CD14-positive monocyte (primary cell): Measurements from ENCODE around the gene GALNTL6. TPM values are rescaled to one million over a fixed set of nuclear protein-coding genes. Genes with fewer than 3 reads are reported as not detected.
"Not testable (repeated sequence)": the region's sequence is repeated elsewhere in the genome, so short reads cannot be mapped to it uniquely, and the experiment has no call there.

Experiments used
- DNase-seq, 3 donors: peaks; one replicate each; pipeline ENCODE4 v3.0.0-alpha.2; 2011 to 2022
- H2AFZ ChIP-seq: 2 replicates; pipeline ENCODE4 v1.6.0; 2012; ENCODE audit warnings: mild to moderate bottlenecking, low read depth, low read length, inconsistent platforms; ENCODE audit not compliant: insufficient read depth, poor library complexity, severe bottlenecking
- H3K27ac ChIP-seq, 2 donors: 1 replicate in 1 of 2; 2 replicates in 1 of 2; pipeline ENCODE4 v1.5.1; 2012 to 2013; ENCODE audit warnings: low read length in 2 of 2, control low read depth in 1 of 2, inconsistent platforms in 1 of 2, low read depth in 1 of 2, mild to moderate bottlenecking in 1 of 2
- H3K27me3 ChIP-seq, 2 donors: one replicate each; pipeline versions ENCODE4 v1.6.0 to v1.6.1; 2011 to 2013; ENCODE audit warnings: low read length in 2 of 2; ENCODE audit not compliant: control insufficient read depth in 2 of 2, insufficient read depth in 2 of 2
- H3K36me3 ChIP-seq, 2 donors: replicated peaks in 1 of 2; 1 replicate in 1 of 2; 2 replicates in 1 of 2; pipeline versions ENCODE4 v1.5.1 to v1.6.1; 2012 to 2013; ENCODE audit warnings: low read length in 2 of 2, control low read depth in 1 of 2, inconsistent platforms in 1 of 2, mild to moderate bottlenecking in 1 of 2; ENCODE audit not compliant: insufficient read depth in 2 of 2, control insufficient read depth in 1 of 2
- H3K4me1 ChIP-seq, 2 donors: 1 replicate in 1 of 2; 2 replicates in 1 of 2; pipeline versions ENCODE4 v1.5.1 to v1.6.1; 2012 to 2013; ENCODE audit warnings: low read length in 2 of 2, control low read depth in 1 of 2, inconsistent platforms in 1 of 2, mild to moderate bottlenecking in 1 of 2, moderate library complexity in 1 of 2; ENCODE audit not compliant: insufficient read depth in 2 of 2, control insufficient read depth in 1 of 2
- H3K4me2 ChIP-seq: replicated peaks from 2 replicates; pipeline ENCODE3; 2012; ENCODE audit warnings: low read length, moderate library complexity, mild to moderate bottlenecking; ENCODE audit not compliant: poor library complexity, severe bottlenecking; ENCODE audit errors: extremely low read depth
- H3K4me3 ChIP-seq, 3 experiments: fragments of 200-600 bp in 1 of 3; sonication (generic) in 1 of 3; replicated peaks in 1 of 3; 1 replicate in 2 of 3; 2 replicates in 1 of 3; pipeline ENCODE4 v1.5.1; 2011 to 2013; ENCODE audit warnings: low read length in 3 of 3, mild to moderate bottlenecking in 3 of 3, control low read depth in 2 of 3, low read depth in 2 of 3, inconsistent platforms in 1 of 3, moderate library complexity in 1 of 3
- H3K79me2 ChIP-seq: 2 replicates; pipeline ENCODE4 v1.6.0; 2012; ENCODE audit warnings: mild to moderate bottlenecking, control low read depth, inconsistent platforms, low read length, moderate library complexity; ENCODE audit not compliant: insufficient read depth
- H3K9ac ChIP-seq: 2 replicates; pipeline ENCODE4 v1.6.0; 2017; ENCODE audit warnings: low read length, mild to moderate bottlenecking; ENCODE audit not compliant: insufficient read depth, poor library complexity, severe bottlenecking
- H3K9me3 ChIP-seq, 2 donors: replicated peaks in 1 of 2; 1 replicate in 1 of 2; 2 replicates in 1 of 2; pipeline versions ENCODE4 v1.5.1 to v1.6.1; 2012 to 2013; ENCODE audit warnings: low read length in 2 of 2, control low read depth in 1 of 2; ENCODE audit not compliant: control insufficient read depth in 1 of 2, insufficient read depth in 1 of 2
- H4K20me1 ChIP-seq: 2 replicates; pipeline ENCODE4 v1.6.0; 2012; ENCODE audit warnings: mild to moderate bottlenecking, low read length, control low read depth, moderate library complexity; ENCODE audit not compliant: insufficient read depth
- H3K27ac Mint-ChIP-seq, 7 donors: one replicate each; pipeline ENCODE4 v1.8.0; 2020; ENCODE audit warnings: mild to moderate bottlenecking in 7 of 7, mixed read lengths in 7 of 7, moderate library complexity in 6 of 7, inconsistent platforms in 2 of 7
- H3K27me3 Mint-ChIP-seq, 3 donors: one replicate each; pipeline ENCODE4 v1.8.0; 2021 to 2022; ENCODE audit warnings: low read depth in 3 of 3, mild to moderate bottlenecking in 3 of 3, mixed read lengths in 3 of 3, moderate library complexity in 3 of 3, inconsistent platforms in 1 of 3
- H3K36me3 Mint-ChIP-seq, 2 donors: one replicate each; pipeline ENCODE4 v1.8.0; 2020; ENCODE audit warnings: mixed read lengths in 2 of 2, inconsistent platforms in 1 of 2, mild to moderate bottlenecking in 1 of 2
- H3K4me1 Mint-ChIP-seq: one replicate; pipeline ENCODE4 v1.8.0; 2020; ENCODE audit warnings: mild to moderate bottlenecking, mixed read lengths
- H3K4me3 Mint-ChIP-seq, 2 donors: one replicate each; pipeline ENCODE4 v1.8.0; 2020; ENCODE audit warnings: mild to moderate bottlenecking in 2 of 2, mixed read lengths in 2 of 2, moderate library complexity in 1 of 2
- H3K9me3 Mint-ChIP-seq, 7 donors: one replicate each; pipeline ENCODE4 v1.8.0; 2020 to 2022; ENCODE audit warnings: mixed read lengths in 7 of 7, mild to moderate bottlenecking in 6 of 7, moderate library complexity in 6 of 7, inconsistent platforms in 2 of 7
- CTCF ChIP-seq: fragments of 200-600 bp; IDR thresholded peaks from one replicate; pipeline ENCODE4 v1.8.0; 2022; ENCODE audit warnings: antibody characterized with exemption, mild to moderate bottlenecking
- WGBS: methylation state at CpG from one replicate; pipeline ENCODE4 v1.1.5; 2013; ENCODE audit warnings: missing lambda C conversion rate; ENCODE audit not compliant: insufficient coverage; 5-methylcytosine and 5-hydroxymethylcytosine counted together
- intact Hi-C, 2 donors: fragments of 100-400 bp; cut with micrococcal nuclease; formaldehyde crosslinking; loops; one replicate each; pipeline versions ENCODE4 v1.15.0 to v1.15.1; 2023
- polyA plus RNA-seq, 3 donors: library from polyadenylated mRNA; depleted of rRNA in 1 of 3; unstranded in 2 of 3; stranded (reverse) in 1 of 3; fragments of 300-500 nt in 2 of 3; fragments of >200 nt in 1 of 3; fragmentation: Illumina TruSeq in 2 of 3; gene quantifications; 1 replicate in 2 of 3; 2 replicates in 1 of 3; pipeline ENCODE4 v1.2.3, GENCODE V29; 2012 to 2021

The GALNTL6 gene
- polyA plus RNA-seq, 3 donors = 0.05 TPM; not detected in 2

GRCh38 chr4:172411149-172411548 is 597.9 kb downstream of the GALNTL6 start:
- H3K27ac Mint-ChIP-seq = no peak overlapping the region

GRCh38 chr4:172412851-172413580 is 599.8 kb downstream of the GALNTL6 start:
- H3K4me2 ChIP-seq = no peak overlapping the region
- Mint-ChIP-seq H3K4me1 (no peaks in the 10 kb centered on the region), H3K4me3 (no peak overlapping the region), H3K27ac (no peak overlapping the region), H3K9me3 (peaks cover 0 to 4% (median 2%) of the 10 kb centered on the region in 7 donors), H3K36me3 (no peaks in the 10 kb centered on the region), H3K27me3 (no peaks in the 10 kb centered on the region)
- H2AFZ ChIP-seq = no peak overlapping the region
- H3K27ac ChIP-seq = no peak overlapping the region
- no peaks in the 10 kb centered on the region for H3K27me3 ChIP-seq
- DNase-seq = no peak
- no peaks in the 10 kb centered on the region for H4K20me1 ChIP-seq
- TF ChIP-seq CTCF = no peak
- 78% methylated on average over 1 of the region's 3 CpGs for WGBS
- intact Hi-C loops = no loop called here
- no peaks in the 10 kb centered on the region for H3K4me1 ChIP-seq
- H3K36me3 ChIP-seq = no peaks in the 10 kb centered on the region
- H3K4me3 ChIP-seq = no peak overlapping the region
- H3K9me3 ChIP-seq = no peaks in the 10 kb centered on the region
- H3K79me2 ChIP-seq = no peaks in the 10 kb centered on the region
- no peak overlapping the region for H3K9ac ChIP-seq

More at GRCh38 chr4:172411149-172411548, 597.9 kb downstream of the GALNTL6 start:
- Histone ChIP-seq H3K4me1 (no peaks in the 10 kb centered on the region), H3K9me3 (no peaks in the 10 kb centered on the region), H3K4me2 (no peak overlapping the region), H3K79me2 (no peaks in the 10 kb centered on the region), H3K9ac (no peak overlapping the region), H3K27ac (no peak overlapping the region), H4K20me1 (no peaks in the 10 kb centered on the region), H3K36me3 (no peaks in the 10 kb centered on the region), H3K4me3 (no peak overlapping the region), H2AFZ (no peak overlapping the region), H3K27me3 (no peaks in the 10 kb centered on the region)
- intact Hi-C loops = no loop called here
- Mint-ChIP-seq H3K4me1 (no peaks in the 10 kb centered on the region), H3K36me3 (no peaks in the 10 kb centered on the region), H3K9me3 (peaks cover 0 to 2% (median 0%) of the 10 kb centered on the region in 7 donors), H3K4me3 (no peak overlapping the region), H3K27me3 (no peaks in the 10 kb centered on the region)
- WGBS = no CpG with 5 or more reads among the region's 2 CpGs
- no peak for TF ChIP-seq CTCF
- DNase-seq = no peak

DNA sequence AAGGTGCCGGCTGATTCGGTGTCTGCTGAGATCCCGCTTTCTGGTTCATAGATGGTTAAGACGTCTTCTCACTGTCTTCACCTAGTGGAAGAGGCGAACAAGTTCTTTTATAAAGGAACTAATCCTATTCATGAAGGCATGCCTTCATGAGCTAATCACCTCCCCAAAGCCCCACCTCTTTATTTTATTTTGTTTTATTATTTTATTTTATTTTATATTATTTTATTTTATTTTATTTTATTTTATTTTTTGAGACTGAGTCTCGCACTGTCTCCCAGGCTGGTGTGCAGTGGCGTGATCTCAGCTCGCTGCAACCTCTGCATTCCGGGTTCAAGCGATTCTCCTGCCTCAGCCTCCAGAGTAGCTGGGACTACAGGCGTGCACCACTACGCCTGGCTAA is 615.8 kb downstream of the GALNTL6 start:
- H3K27me3 Mint-ChIP-seq, H3K4me3 ChIP-seq, H3K36me3 Mint-ChIP-seq, H3K4me1 ChIP-seq, DNase-seq, H3K36me3 ChIP-seq, H3K9ac ChIP-seq, H3K4me3 Mint-ChIP-seq, intact Hi-C loops, H3K79me2 ChIP-seq, H3K4me1 Mint-ChIP-seq, H3K27ac ChIP-seq, H3K27me3 ChIP-seq, H3K4me2 ChIP-seq, H3K9me3 Mint-ChIP-seq, H3K27ac Mint-ChIP-seq, H4K20me1 ChIP-seq, H3K9me3 ChIP-seq, H2AFZ ChIP-seq: not testable (repeated sequence)
- 100% methylated on average over 8 of the region's 12 CpGs for WGBS
